ENCODE measurements around the gene PGS1. TPM values are rescaled to one million over a fixed set of nuclear protein-coding genes. Genes with fewer than 3 reads are reported as not detected.

The PGS1 gene
- total RNA-seq, 4 donors from 2014 or later, result 12.9 to 75.4 (median 63.1) TPM

GRCh38 chr17:78335209-78335608 lies 43.2 kb upstream of the PGS1 start:
- no peaks in the 10 kb centered on the region for H3K4me1 ChIP-seq
- DNase-seq, result no peak
- no peak for TF ChIP-seq CTCF (IDR thresholded peaks at IDR 0.05)
- TF ChIP-seq POLR2A (IDR thresholded peaks at IDR 0.05), result no peak
- no peak overlapping the region for H3K4me3 ChIP-seq
- no peaks in the 10 kb centered on the region for H3K36me3 ChIP-seq
- H3K27me3 ChIP-seq, result no peaks in the 10 kb centered on the region
- H3K9me3 ChIP-seq, result no peaks in the 10 kb centered on the region
- intact Hi-C loops (cut with DNase I; ENCODE audit: low total_unique reads), result no loop called here
- H3K27ac ChIP-seq, result no peak overlapping the region

- intact Hi-C loops (cut with DNase I; ENCODE audit: low total_unique reads), result no loop called here
- Histone ChIP-seq H3K36me3 (no peaks in the 10 kb centered on the region), H3K4me1 (peaks cover 0 to 6% of the 10 kb centered on the region in 2 donors), H3K4me3 (no peak overlapping the region), H3K27ac (no peak overlapping the region), H3K9me3 (no peaks in the 10 kb centered on the region), H3K27me3 (no peaks in the 10 kb centered on the region)
- TF ChIP-seq CTCF (IDR thresholded peaks at IDR 0.05) (no peak), POLR2A (IDR thresholded peaks at IDR 0.05) (no peak)
- DNase-seq, result no peak
Measured at GRCh38 chr17:78337244-78338109, 41.0 kb upstream of the PGS1 start.

GRCh38 chr17:78338486-78339259 lies 39.8 kb upstream of the PGS1 start:
- Histone ChIP-seq H3K27me3 (no peaks in the 10 kb centered on the region), H3K9me3 (no peaks in the 10 kb centered on the region), H3K4me1 (peaks cover 8 to 18% of the 10 kb centered on the region in 2 donors), H3K36me3 (no peaks in the 10 kb centered on the region), H3K27ac (no peak overlapping the region), H3K4me3 (no peak overlapping the region)
- intact Hi-C loops (cut with DNase I; ENCODE audit: low total_unique reads), result no loop called here
- no peak for DNase-seq
- TF ChIP-seq CTCF (IDR thresholded peaks at IDR 0.05) (no peak), POLR2A (IDR thresholded peaks at IDR 0.05) (no peak)

- H3K4me1 ChIP-seq, result peaks cover 9 to 27% of the 10 kb centered on the region in 2 donors
- TF ChIP-seq POLR2A (IDR thresholded peaks at IDR 0.05), result no peak
- no peak for TF ChIP-seq CTCF (IDR thresholded peaks at IDR 0.05)
- no peak for DNase-seq
- no peak overlapping the region for H3K4me3 ChIP-seq
- no peaks in the 10 kb centered on the region for H3K27me3 ChIP-seq
- intact Hi-C loops (cut with DNase I; ENCODE audit: low total_unique reads), result no loop called here
- H3K36me3 ChIP-seq, result no peaks in the 10 kb centered on the region
- peak overlapping the region in 1 of 2 donors; percentile 90 for H3K27ac ChIP-seq
- H3K9me3 ChIP-seq, result no peaks in the 10 kb centered on the region
Measured at GRCh38 chr17:78340183-78340955, 38.1 kb upstream of the PGS1 start.

All from uterus (tissue), 4 donors.